ENCODE results near the gene ZBTB20. TPM values are rescaled to one million over a fixed set of nuclear protein-coding genes. Genes with fewer than 3 reads are reported as not detected.

The ZBTB20 gene
- polyA plus RNA-seq, 1 donor from 2014 or later: 4.8 TPM

DNA sequence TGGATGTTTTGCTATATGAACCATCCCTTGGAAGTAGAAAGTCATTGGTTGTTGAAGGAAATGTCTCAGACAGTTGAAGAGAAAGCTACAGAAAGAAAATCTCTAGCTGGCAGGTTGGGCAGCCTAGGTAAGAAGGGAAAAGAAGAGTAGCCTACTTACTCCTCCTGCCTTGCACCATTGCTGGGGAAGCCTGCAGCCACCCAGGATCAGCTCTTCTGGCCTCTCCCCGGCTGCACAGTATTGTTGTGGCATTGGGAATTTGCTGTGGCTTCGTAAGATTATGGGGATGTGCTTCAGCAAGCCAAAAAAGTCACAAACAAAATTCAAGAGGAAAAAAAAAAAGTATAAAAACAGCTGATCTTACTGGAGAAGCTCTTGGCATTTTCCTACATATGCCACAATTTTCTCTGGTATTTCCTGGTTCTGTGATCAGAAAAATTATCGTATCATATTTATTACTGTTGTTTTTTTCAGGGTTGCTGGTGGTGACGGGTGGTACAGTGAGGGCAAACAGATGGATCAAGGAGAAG lies 699.1 kb downstream of the ZBTB20 start:
- no peak overlapping the region for H3K9ac ChIP-seq (ENCODE audit: low read length)

DNA sequence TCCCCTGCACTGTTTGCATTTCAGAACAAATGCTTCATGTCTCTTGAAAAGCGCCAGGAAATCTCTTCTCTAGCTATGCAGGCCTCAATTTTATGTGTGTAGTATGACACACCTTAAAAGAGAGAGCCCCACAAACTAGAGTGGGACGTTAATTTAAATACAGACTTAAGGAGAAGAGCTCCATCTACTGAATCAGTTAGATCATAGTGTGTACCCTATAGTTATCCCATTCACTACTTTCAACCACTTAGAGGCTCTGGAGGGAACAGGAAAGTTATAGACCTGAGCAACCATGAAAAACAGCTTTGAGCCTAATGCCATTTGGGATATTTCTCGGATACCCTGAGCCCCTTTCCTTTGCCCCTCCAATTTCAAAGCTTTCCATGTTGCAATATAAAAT lies 699.5 kb downstream of the ZBTB20 start:
- H4K20me1 ChIP-seq (ENCODE audit: insufficient read depth): no peaks in the 10 kb centered on the region
- H3K79me2 ChIP-seq (replicated peaks; ENCODE audit: insufficient read depth, low read length): peaks cover 91% of the 10 kb centered on the region
- no peaks in the 10 kb centered on the region for H3K27me3 ChIP-seq (ENCODE audit: insufficient read depth, low read depth, low read length)
- H2AFZ ChIP-seq (ENCODE audit: low read depth, low read length): no peak overlapping the region
- H3K9me3 ChIP-seq (ENCODE audit: low read length): no peaks in the 10 kb centered on the region
- TF ChIP-seq RAD21 (conservative IDR thresholded peaks at IDR 0.05): no peak
- TF ChIP-seq, protein P1, sequence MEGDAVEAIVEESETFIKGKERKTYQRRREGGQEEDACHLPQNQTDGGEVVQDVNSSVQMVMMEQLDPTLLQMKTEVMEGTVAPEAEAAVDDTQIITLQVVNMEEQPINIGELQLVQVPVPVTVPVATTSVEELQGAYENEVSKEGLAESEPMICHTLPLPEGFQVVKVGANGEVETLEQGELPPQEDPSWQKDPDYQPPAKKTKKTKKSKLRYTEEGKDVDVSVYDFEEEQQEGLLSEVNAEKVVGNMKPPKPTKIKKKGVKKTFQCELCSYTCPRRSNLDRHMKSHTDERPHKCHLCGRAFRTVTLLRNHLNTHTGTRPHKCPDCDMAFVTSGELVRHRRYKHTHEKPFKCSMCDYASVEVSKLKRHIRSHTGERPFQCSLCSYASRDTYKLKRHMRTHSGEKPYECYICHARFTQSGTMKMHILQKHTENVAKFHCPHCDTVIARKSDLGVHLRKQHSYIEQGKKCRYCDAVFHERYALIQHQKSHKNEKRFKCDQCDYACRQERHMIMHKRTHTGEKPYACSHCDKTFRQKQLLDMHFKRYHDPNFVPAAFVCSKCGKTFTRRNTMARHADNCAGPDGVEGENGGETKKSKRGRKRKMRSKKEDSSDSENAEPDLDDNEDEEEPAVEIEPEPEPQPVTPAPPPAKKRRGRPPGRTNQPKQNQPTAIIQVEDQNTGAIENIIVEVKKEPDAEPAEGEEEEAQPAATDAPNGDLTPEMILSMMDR (IDR thresholded peaks at IDR 0.05; ENCODE audit: poor library complexity, severe bottlenecking): peak; percentile 27
- no peak overlapping the region for H3K27ac ChIP-seq (ENCODE audit: low read length)
- no peaks in the 10 kb centered on the region for H3K36me3 ChIP-seq (ENCODE audit: insufficient read depth, low read length)
- H3K9me2 ChIP-seq (ENCODE audit: insufficient read depth, low read length): no peaks in the 10 kb centered on the region
- no peaks in the 10 kb centered on the region for H3F3A ChIP-seq (ENCODE audit: insufficient read depth, low read length, poor library complexity, severe bottlenecking)
- no peak overlapping the region for H3K4me3 ChIP-seq (ENCODE audit: low read length)
- H3K9ac ChIP-seq (ENCODE audit: low read length): no peak overlapping the region
- H3K4me2 ChIP-seq (ENCODE audit: low read length): no peak overlapping the region

More for the DNA sequence above, 699.1 kb downstream of the ZBTB20 start:
- Histone ChIP-seq H3K27ac (ENCODE audit: low read length) (no peak overlapping the region), H3K9me3 (ENCODE audit: low read length) (no peaks in the 10 kb centered on the region), H3K79me2 (replicated peaks; ENCODE audit: insufficient read depth, low read length) (peaks cover 96% of the 10 kb centered on the region), H3K36me3 (ENCODE audit: insufficient read depth, low read length) (no peaks in the 10 kb centered on the region), H3K4me2 (ENCODE audit: low read length) (no peak overlapping the region), H4K20me1 (ENCODE audit: insufficient read depth) (no peaks in the 10 kb centered on the region), H3K4me3 (ENCODE audit: low read length) (no peak overlapping the region), H3K9me2 (ENCODE audit: insufficient read depth, low read length) (no peaks in the 10 kb centered on the region), H3K27me3 (ENCODE audit: insufficient read depth, low read depth, low read length) (no peaks in the 10 kb centered on the region), H2AFZ (ENCODE audit: low read depth, low read length) (no peak overlapping the region), H3F3A (ENCODE audit: insufficient read depth, low read length, poor library complexity, severe bottlenecking) (no peaks in the 10 kb centered on the region)
- TF ChIP-seq TAF1 (IDR thresholded peaks at IDR 0.05; ENCODE audit: low read depth) (no peak), MXI1 (conservative IDR thresholded peaks at IDR 0.05; ENCODE audit: poor library complexity, severe bottlenecking) (no peak), EP300 (conservative IDR thresholded peaks at IDR 0.05; ENCODE audit: poor library complexity, severe bottlenecking) (no peak), POLR2AphosphoS5 (IDR thresholded peaks at IDR 0.05) (no peak), SMC3 (conservative IDR thresholded peaks at IDR 0.05; ENCODE audit: poor library complexity) (no peak), EZH2 (IDR thresholded peaks at IDR 0.05; ENCODE audit: borderline replicate concordance, insufficient read depth, low read length, poor library complexity, severe bottlenecking) (no peak), RAD21 (conservative IDR thresholded peaks at IDR 0.05) (no peak)
- TF ChIP-seq, protein P2, sequence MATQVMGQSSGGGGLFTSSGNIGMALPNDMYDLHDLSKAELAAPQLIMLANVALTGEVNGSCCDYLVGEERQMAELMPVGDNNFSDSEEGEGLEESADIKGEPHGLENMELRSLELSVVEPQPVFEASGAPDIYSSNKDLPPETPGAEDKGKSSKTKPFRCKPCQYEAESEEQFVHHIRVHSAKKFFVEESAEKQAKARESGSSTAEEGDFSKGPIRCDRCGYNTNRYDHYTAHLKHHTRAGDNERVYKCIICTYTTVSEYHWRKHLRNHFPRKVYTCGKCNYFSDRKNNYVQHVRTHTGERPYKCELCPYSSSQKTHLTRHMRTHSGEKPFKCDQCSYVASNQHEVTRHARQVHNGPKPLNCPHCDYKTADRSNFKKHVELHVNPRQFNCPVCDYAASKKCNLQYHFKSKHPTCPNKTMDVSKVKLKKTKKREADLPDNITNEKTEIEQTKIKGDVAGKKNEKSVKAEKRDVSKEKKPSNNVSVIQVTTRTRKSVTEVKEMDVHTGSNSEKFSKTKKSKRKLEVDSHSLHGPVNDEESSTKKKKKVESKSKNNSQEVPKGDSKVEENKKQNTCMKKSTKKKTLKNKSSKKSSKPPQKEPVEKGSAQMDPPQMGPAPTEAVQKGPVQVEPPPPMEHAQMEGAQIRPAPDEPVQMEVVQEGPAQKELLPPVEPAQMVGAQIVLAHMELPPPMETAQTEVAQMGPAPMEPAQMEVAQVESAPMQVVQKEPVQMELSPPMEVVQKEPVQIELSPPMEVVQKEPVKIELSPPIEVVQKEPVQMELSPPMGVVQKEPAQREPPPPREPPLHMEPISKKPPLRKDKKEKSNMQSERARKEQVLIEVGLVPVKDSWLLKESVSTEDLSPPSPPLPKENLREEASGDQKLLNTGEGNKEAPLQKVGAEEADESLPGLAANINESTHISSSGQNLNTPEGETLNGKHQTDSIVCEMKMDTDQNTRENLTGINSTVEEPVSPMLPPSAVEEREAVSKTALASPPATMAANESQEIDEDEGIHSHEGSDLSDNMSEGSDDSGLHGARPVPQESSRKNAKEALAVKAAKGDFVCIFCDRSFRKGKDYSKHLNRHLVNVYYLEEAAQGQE (IDR thresholded peaks at IDR 0.05; ENCODE audit: borderline replicate concordance): no peak
- TF ChIP-seq, protein P1 (IDR thresholded peaks at IDR 0.05; ENCODE audit: poor library complexity, severe bottlenecking): no peak

Measured in neural cell (in vitro differentiated cells).